NB4 (cell line): ENCODE results near the gene DDHD1.

Experiments used
- CTCF ChIP-seq: IDR thresholded peaks from one replicate; pipeline ENCODE4 v1.5.1; 2012; ENCODE audit warnings: low read depth, low read length
- POLR2A ChIP-seq: IDR thresholded peaks from 2 replicates; pipeline ENCODE4 v1.6.1; 2011; ENCODE audit warnings: mild to moderate bottlenecking; ENCODE audit not compliant: insufficient read length; ENCODE audit errors: extremely low read depth

GRCh38 chr14:53180272-53181221 lies 27.4 kb upstream of the DDHD1 start:
- TF ChIP-seq CTCF (no peak), POLR2A (no peak)
